HuH-7 (cell line): ENCODE measurements around the gene DGKZ.

ENCODE experiments used
- DNase-seq: peaks from one replicate; pipeline ENCODE4 v3.0.0; 2011; ENCODE audit warnings: low spot score

The DGKZ gene

DNA sequence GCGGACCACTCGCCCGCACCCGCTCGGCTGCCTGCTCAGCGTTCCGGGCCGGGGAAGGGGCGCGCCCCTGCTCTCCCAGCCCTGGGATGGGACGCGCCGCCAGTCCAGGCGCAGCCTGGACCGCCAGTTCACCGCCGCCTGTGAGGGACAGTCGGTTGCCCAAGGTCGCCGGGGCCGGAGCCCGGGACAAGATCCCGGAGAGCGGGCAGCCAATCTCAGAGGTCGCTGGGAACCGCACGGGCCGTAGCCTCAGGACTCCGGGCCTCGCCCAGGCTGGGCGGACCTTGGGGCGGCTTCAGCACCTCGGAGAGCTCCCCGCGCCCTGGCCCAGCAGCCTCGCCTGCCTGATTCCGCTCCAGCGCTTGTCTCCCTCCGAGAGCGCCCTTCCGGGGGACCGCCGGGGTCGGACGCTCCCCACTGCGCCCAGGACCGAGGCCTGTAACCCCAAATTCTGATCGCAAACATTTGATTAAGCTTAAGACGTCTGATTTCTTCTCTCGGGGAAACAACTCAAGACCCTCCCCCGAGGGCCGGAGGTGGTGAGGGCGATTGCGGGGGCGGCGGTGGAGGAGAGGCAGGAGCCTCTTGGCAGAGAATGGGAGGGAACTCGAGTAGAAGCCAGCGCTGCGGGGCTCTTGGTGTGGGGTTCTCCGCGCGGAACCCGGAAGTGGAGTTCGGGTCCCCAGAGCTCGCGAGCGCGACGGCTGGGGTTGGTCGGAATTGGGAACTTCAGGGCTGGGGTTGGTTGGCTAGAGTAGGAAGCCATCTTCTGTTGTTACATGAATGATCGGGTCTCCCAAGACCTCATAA lies 45.4 kb downstream of the DGKZ start:
- DNase-seq = peak; percentile 91

GRCh38 chr11:46393231-46393616 lies 46.0 kb downstream of the DGKZ start:
- DNase-seq = no peak

GRCh38 chr11:46393759-46394158 lies 46.5 kb downstream of the DGKZ start:
- DNase-seq = no peak

- no peak for DNase-seq
These were observed 50.3 kb downstream of the DGKZ start for GRCh38 chr11:46397526-46397925.

- no peak for DNase-seq
These were observed 56.0 kb downstream of the DGKZ start for GRCh38 chr11:46402957-46403902.

DNA sequence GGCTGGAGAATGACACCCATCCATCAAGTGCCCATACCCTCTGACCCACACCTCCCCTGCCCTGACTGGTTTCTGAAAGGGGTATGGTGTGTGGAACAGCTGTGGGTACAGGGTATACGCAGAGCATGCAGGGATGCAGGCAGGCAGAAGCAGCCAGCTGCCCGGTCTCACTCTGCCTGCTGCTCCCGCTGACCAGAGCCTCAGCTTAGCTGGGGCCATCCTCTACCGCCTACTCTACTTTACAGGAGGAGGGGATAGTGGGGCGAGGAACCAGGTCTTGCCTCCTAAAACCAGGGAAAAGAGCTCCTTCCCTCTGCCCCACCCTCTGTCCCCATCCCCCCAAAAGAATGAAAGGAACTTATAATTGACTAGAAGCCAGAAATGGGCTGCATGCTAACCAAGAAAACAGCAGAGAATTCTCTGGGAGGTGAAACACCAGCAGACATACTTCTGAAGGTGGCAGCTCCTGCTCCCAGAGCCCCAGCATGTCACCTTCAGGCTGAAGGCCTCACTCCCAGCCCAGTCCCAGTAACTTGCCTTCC lies 57.3 kb downstream of the DGKZ start:
- no peak for DNase-seq

DNA sequence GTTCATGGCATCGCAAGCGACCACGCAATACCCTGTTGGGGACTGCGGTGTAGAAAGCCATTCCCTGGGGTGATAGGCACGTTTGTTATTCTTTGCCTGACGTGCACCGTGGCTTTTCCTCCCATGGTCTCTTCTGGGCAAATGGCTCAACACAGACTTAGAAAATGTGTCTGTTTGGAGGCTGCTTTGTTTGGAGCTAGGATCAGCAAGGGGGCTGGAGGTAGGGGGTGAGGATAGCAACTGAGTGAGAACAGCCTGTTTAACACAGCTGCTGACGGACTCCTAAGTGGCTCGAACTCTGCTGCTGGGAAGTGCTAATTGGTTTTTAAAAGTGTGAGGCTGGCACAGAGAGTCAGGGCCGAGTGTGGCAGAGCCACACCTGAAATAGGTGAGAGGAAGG lies 60.4 kb downstream of the DGKZ start:
- DNase-seq = no peak

GRCh38 chr11:46408407-46408986 lies 61.2 kb downstream of the DGKZ start:
- DNase-seq = no peak

GRCh38 chr11:46410021-46410420 lies 62.8 kb downstream of the DGKZ start:
- no peak for DNase-seq

DNA sequence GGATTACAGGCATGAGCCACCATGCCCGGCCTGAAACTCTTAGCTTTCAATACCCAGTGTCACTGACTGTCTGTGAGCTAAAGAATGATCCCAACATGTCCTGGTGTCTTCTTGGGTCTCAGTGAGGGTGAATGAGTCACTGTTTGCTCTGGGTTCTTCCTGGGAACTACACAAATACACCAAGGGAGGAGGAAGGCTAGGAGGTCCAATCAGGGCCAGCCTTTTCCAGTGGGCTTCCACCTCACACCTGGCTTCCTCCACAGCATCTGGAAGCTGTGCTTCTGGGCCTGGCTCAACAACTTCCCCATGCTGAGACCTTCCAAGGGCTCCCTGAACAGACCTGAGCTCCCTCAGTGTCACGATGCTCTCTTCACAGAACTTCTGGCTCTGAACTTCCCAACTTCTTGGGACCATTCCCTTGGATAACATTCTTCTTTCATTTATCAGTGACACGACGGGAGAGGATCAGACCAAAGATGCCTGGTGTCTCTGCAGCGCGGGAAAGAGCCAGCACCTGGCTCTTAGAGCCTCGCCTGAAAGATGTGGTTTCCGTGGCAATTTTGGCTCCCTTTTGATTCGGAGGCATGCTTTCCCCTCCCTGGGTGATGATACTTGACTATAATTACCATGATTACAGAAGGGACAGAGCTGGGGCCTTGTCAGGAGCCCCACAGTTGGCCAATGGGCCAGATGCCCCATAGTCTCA lies 66.7 kb downstream of the DGKZ start:
- no peak for DNase-seq

GRCh38 chr11:46414466-46414796 lies 67.2 kb downstream of the DGKZ start:
- no peak for DNase-seq

DNA sequence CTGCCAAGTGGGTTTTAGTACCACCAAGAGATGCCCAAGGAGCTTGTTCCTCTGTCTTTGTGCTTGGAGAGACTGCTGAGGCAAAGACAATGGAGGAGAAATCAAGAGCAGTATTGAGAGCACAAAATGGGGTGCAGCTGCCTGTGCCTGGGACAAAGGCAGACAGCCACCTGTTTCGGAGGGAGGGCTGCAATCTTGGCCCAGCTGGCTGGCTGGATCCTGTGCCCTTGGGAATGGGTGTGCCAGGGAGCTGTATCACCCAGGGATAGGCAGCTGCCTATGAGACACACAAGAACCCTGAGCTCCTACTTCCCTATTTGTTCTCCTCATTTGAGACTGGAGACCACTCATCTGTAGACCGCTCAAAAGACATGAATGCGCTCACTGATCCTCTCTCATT lies 67.6 kb downstream of the DGKZ start:
- DNase-seq = no peak

- no peak for DNase-seq
These were observed 70.4 kb downstream of the DGKZ start for GRCh38 chr11:46417711-46418110.

DNA sequence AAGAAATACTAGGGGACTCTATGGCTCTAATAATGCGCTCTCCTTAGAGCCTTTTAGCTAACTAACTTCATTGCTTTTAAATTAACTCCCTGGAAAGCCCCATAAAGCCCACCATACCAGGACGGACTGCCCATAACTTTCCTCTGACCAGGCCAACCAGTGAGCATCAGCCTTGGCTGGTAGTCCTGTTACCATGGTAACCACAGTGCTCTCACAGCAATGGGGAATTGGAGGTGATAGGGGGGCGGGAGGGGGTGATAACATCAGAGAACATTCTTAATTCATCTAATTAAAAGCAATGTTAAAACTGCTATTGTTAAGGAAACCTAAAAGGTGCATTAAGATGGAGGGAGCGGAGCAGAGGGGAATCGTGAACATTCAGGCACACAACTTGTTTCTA lies 71.5 kb downstream of the DGKZ start:
- DNase-seq = no peak

DNA sequence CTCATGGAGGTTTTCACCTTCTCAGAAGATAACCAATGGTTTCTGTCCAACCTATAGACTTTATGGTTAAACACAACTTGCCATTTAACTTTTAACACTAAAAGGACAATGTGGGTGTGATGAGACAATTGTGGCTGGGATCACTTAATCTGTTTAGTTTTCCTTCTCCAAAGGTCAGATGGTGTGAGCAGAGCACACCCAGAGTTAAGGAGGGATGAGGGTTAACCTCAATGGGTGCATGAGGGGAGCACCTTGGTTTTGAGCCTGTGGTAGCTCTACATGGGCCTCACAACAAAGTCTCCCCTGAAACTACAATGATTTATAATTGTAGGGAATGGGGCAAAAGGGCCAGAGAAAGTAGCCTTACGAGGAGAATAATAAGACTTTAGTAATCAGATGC lies 73.2 kb downstream of the DGKZ start:
- DNase-seq = no peak

DNA sequence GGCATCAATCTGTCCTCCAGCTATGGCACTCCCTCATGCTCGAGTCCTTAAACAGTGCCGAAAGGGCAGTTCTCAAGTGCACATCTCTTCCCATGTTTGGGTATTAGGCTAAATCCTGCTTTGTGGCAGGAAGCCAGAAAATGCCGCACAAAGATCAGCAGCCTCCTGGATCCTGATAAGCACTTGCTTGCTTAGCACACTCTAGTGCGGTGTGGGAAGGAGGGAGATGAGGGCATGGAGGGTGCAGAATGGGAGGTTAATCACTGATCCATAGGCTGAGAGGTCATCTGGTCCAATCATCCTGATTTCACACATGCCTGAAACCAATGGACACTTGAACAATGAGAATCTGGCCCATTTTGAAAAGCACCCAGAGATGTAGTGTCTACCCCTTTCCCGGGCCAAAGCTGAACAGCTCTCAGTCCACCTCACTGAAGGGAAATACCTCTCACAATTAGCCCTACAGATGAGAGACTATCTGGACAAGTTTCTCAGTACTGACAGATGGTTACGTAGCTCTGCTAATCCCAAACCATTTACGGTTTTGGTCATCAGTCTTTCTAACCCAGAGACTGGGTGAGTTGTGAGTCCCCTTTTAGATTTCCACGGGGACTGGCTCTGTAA lies 74.1 kb downstream of the DGKZ start:
- DNase-seq = no peak

DNA sequence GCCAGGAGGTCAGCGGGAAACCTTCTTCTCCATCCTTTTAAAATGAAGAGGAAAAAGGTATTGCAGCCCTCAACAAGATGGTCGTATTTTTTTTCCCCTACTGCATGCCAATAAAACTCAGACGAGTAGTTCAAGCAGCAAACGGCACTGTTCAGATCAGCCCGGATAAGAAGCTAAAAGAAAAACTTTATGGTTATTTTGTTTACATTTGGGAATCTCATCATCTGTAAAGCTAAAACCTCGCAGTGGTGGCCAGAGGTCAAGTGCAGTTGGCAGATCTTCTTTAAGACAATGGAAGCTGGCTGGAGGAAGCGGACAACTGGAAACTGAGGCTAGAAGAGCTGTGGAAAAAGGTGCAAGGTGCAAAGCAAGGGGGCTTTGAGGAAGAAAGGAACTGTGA lies 75.3 kb downstream of the DGKZ start:
- DNase-seq = no peak

DNA sequence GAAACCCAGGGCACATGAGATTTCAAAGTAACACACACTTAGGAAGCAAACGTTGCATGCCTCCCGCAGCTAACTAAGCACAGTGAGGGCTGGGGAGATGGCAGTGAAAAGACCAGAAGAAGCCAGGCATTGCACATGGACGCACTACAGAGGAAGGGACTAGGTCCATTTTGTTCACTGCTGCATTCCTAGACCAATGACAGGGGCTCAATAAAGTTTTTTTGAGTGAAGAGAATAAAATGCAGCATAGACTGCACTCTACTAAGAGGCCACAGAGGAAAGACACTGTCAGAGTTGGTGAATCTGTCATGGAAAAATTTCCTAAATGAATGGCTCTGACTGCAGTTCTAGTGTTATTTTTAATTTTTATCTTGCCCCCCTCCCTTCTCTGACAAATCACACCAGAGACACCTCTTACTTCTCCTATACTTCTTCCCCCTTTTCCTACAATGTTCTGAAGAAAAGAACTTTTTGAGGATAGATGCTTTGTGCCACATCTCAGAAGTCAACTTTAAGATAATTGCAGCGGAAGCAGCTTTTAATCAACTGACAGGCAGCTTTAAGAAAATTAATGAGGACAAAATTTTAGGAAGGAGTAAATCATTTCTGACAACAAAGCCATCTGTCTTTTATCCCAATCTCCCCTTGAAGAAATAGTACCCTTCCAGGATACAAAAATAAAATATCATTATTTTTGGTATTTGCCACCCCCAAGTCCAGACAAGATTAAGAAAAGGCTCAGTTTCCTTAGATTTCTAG lies 79.1 kb downstream of the DGKZ start:
- DNase-seq = no peak

- DNase-seq = no peak
These were observed 80.1 kb downstream of the DGKZ start for GRCh38 chr11:46427364-46427763.

DNA sequence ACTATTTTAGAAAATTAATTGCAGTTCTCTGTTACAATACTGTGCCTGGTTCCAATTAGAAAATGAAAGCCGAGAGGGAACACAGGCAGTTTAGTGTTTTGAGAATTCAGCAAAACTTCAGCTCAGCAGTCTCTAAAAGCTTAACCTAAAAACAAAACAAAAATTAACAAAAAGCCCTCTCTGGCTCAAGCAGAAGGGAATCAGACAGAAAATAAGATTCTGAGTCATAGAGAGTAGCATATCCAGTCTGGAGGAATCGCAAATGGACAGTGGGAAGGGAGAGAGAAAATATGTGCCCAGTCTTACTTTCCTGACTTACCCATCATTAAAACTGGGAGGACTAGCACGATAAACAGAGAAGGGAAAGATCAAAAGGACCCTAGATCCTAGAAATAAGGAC lies 82.5 kb downstream of the DGKZ start:
- no peak for DNase-seq
